OCI-M2 (cell line): ENCODE data around the gene SPDL1.
"Not testable (repeated sequence)": the region's sequence is repeated elsewhere in the genome, so short reads cannot be mapped to it uniquely, and the experiment has no call there.

Source experiments
- DNase-seq: peaks from one replicate; lab custom pipeline; 2025; ENCODE audit not compliant: unreplicated experiment; lab: John Stamatoyannopoulos, UW

Gene SPDL1

GRCh38 chr5:169574134-169574646 is 9.4 kb upstream of the SPDL1 start:
- DNase-seq = no peak

GRCh38 chr5:169576181-169576598 is 7.4 kb upstream of the SPDL1 start:
- DNase-seq = no peak

- no peak for DNase-seq
Measured at GRCh38 chr5:169577951-169578350, 5.6 kb upstream of the SPDL1 start.

- DNase-seq = no peak
Measured at GRCh38 chr5:169580964-169581363, 2.6 kb upstream of the SPDL1 start.

GRCh38 chr5:169581580-169582227 is 1.9 kb upstream of the SPDL1 start:
- peak; percentile 7 for DNase-seq

- DNase-seq = no peak
Measured at GRCh38 chr5:169583101-169583423, 511 bp upstream of the SPDL1 start.

- DNase-seq = no peak
Measured at GRCh38 chr5:169584998-169585451, 1.5 kb downstream of the SPDL1 start.

- no peak for DNase-seq
Measured at GRCh38 chr5:169590602-169591001, 7.0 kb downstream of the SPDL1 start.

- DNase-seq = no peak
Measured at GRCh38 chr5:169591636-169592035, 8.1 kb downstream of the SPDL1 start.

- DNase-seq = no peak
Measured at GRCh38 chr5:169592937-169593650, 9.5 kb downstream of the SPDL1 start.

GRCh38 chr5:169595172-169595820 is 11.7 kb downstream of the SPDL1 start:
- no peak for DNase-seq

- no peak for DNase-seq
Measured at GRCh38 chr5:169599451-169599850, 15.9 kb downstream of the SPDL1 start.

GRCh38 chr5:169602535-169602934 is 19.0 kb downstream of the SPDL1 start:
- no peak for DNase-seq

GRCh38 chr5:169606279-169606678 is 22.7 kb downstream of the SPDL1 start:
- DNase-seq = no peak

- no peak for DNase-seq
Measured at GRCh38 chr5:169607882-169608281, 24.3 kb downstream of the SPDL1 start.

GRCh38 chr5:169609716-169610115 is 26.1 kb downstream of the SPDL1 start:
- DNase-seq = no peak

- no peak for DNase-seq
Measured at GRCh38 chr5:169610606-169611005, 27.0 kb downstream of the SPDL1 start.

- DNase-seq = no peak
Measured at GRCh38 chr5:169615561-169615960, 32.0 kb downstream of the SPDL1 start.

- not testable (repeated sequence) for DNase-seq
Measured at GRCh38 chr5:169624307-169624706, 40.7 kb downstream of the SPDL1 start.

GRCh38 chr5:169626779-169627178 is 43.2 kb downstream of the SPDL1 start:
- no peak for DNase-seq

GRCh38 chr5:169627551-169627950 is 44.0 kb downstream of the SPDL1 start:
- DNase-seq = no peak

- no peak for DNase-seq
Measured at GRCh38 chr5:169628892-169629291, 45.3 kb downstream of the SPDL1 start.
